HG02678 (cell line): ENCODE data around the gene SPTBN1.
"Not testable (repeated sequence)": the region's sequence is repeated elsewhere in the genome, so short reads cannot be mapped to it uniquely, and the experiment has no call there.

ENCODE experiments used
- ATAC-seq: cut with Tn5 transposase; IDR thresholded peaks from one replicate; pipeline ENCODE4 v1.9.1; 2021; ENCODE audit warnings: mild to moderate bottlenecking, moderate library complexity; ENCODE audit not compliant: unreplicated experiment

SPTBN1 gene

DNA sequence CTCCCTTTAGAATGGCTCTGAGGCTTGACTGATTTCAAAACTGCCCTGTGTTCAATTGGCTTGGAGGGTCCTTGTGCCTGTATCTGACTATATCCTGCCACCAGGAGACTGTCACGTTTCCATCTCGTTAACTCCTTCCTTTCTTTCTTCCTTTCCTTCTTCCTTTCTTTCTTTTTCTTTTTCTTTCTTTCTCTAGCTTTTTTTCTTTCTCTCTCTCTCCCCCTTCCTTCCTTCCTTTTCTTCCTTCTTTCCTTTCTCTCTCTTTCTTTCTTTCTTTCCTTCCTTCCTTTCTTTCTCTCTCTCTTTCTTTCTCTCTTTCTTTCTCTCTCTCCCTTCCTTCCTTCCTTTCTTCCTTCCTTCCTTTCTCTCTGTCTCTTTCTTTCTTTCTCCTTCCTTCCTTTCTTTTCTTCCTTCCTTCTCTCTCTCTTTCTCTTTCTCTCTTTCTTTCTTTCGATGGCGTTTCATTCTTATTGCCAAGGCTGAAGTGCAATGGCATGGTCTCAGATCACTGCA is 229.2 kb downstream of the SPTBN1 start:
- no peak for ATAC-seq

DNA sequence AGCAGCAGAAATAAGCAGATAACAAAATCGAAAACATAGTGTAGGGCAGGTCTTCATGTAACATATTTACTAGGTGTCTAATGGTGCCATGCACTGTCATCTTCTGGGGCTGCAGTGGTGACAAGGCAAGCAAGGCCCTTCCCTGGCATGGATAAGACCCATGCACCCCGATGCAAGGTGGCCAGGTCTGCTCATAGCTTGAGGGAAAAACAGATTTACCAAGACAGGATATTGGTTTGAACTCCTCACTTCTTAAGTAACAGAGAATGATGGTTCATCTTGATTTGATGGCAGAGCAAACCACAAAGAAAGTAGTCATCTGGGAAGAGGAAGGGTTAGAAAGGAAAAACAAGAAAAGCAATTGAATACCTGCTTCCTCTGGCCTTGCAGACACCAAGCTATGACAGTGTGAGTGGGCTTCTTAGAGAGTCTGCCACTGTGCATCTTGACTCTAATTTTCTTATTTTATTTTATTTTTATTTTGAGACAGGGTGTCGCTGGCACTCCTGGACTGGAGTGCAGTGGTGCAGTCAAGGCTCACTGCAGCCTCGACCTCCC is 231.5 kb downstream of the SPTBN1 start:
- no peak for ATAC-seq

- ATAC-seq: no peak
Measured at GRCh38 chr2:54691445-54692135, 235.5 kb downstream of the SPTBN1 start.

DNA sequence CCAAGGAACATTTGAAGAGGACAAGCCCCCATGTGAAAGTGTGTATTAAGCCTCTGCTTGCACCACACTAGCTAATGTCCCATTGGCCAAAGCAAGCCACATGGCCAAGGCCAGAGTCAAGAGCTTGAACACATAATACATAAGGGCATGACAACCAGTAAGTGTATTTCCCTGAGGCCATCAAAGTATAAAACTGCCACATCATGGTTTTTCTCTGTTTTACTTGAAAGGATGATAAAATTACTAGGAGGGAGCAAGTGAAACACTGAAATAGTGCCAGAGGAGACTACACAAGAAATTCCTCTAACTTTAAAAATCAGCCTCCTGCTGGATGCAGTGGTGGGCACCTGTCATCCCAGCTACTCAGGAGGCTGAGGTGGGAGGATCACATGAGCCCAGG is 236.4 kb downstream of the SPTBN1 start:
- ATAC-seq: no peak

- no peak for ATAC-seq
Measured at GRCh38 chr2:54695378-54695777, 239.3 kb downstream of the SPTBN1 start.

- no peak for ATAC-seq
Measured at GRCh38 chr2:54697934-54698333, 241.8 kb downstream of the SPTBN1 start.

GRCh38 chr2:54698926-54699325 is 242.8 kb downstream of the SPTBN1 start:
- ATAC-seq: not testable (repeated sequence)

- ATAC-seq: no peak
Measured at GRCh38 chr2:54699665-54700064, 243.5 kb downstream of the SPTBN1 start.

DNA sequence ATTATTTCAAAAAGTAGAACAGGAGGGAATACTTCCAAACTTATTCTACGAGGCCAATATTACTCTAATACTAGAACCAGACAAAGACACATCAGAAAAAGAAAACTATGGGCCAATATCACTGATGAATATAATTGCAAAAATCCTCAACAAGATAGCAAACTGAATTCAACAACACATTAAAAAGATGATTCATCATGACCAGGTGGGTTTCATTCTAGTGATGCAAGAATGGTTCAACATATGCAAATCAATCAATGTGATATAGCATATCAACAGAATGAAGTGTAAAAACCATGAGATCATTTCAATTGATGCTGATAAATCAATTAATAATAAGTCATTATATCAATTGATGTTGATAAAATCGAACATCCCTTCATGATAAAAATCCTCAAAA is 244.9 kb downstream of the SPTBN1 start:
- ATAC-seq: no peak

GRCh38 chr2:54704238-54704637 is 248.1 kb downstream of the SPTBN1 start:
- ATAC-seq: no peak

GRCh38 chr2:54704688-54705605 is 248.8 kb downstream of the SPTBN1 start:
- peak; percentile 48 for ATAC-seq

- ATAC-seq: no peak
Measured at GRCh38 chr2:54706622-54707021, 250.5 kb downstream of the SPTBN1 start.

DNA sequence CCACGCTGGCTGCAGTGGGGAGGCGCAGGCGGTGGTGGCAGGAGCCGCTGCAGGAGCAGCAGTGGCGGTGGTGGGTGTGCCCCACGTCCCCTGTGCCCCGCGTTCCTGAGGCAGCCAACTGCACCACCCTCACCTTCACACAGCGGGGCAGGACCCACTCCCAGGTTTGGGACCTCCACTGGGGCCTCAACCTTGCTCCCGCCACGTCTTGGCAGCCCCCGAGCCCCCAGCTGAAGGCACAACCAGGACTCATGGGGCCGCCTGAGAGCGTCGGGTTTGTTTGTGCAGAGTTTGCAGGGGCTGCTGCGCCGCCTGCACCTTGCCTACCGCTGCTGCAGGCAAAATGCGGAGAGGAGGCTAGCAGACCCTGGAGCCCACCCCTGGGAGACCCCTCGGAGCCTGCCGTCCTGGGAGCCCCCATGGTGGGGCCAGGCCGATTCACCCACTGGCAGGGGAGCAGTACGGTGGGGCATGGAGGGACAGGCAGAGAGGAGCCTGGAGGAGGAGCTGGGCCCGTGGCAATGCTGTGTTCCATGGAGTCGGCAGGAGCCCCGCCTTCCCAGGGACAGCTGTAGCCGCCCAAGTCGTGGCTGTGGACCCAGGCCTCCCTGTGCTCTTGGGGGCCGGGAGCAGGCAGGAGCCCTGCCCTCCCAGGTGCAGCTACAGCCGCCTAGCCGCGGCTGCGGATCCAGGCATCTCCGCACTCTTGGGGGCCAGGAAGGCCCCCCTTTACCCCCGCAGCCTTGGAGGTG is 252.6 kb downstream of the SPTBN1 start:
- ATAC-seq: peak; percentile 32

DNA sequence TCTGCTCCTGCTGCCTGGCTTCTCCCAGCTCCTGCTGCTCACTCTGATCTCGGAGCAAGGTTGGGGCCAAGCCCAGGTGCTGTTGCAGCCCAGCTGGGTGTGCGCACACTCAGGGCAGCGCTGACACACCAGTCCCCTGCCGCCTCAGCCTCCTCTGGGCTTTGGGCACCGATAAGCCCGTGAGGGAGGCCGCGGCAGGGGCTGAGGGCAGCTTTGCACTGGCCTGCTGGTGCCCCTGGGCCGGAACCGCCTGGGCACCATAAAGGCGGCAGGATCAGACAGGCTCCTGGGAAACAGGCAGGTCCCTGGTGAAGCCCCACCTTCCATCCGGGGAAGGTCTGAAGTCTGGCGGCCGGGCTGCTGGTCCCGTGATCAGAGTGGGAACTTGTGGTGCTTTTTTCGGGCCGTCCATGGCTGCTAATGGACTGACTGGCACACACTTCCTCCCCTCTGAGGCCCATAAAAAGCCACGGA is 253.2 kb downstream of the SPTBN1 start:
- peak; percentile 52 for ATAC-seq

- ATAC-seq: no peak
Measured at GRCh38 chr2:54710216-54710615, 254.1 kb downstream of the SPTBN1 start.

DNA sequence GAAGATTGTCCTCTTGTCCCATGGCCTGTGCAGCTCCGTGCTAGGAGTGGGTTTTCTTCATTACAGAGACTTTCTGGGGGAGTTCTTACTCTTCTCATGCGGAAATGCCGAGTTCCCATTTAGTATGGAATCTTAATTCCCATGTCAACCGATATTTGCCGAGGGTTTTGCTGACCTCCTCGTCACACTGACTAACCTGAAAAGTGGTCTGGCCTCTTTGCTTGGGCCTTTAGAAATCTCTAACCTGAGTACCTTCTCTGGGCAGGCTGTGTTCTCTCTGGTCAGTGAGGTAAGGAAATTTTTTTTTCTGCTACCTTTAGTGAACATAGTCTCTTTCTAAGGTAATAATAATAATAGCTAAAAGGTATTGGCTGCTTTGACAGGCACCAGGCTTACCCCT is 256.4 kb downstream of the SPTBN1 start:
- ATAC-seq: no peak

- no peak for ATAC-seq
Measured at GRCh38 chr2:54714996-54715395, 258.9 kb downstream of the SPTBN1 start.

- no peak for ATAC-seq
Measured at GRCh38 chr2:54716375-54716774, 260.2 kb downstream of the SPTBN1 start.

- no peak for ATAC-seq
Measured at GRCh38 chr2:54720563-54720962, 264.4 kb downstream of the SPTBN1 start.
